ENCODE measurements around the gene TGM2. TPM values are rescaled to one million over a fixed set of nuclear protein-coding genes. Genes with fewer than 3 reads are reported as not detected.
A peak's percentile ranks its signal among the peaks of the same experiment; 100 is the strongest.

Gene TGM2
- total and polyA plus RNA-seq, 9 of the 15 experiments (the other 6 are each of a cell fraction or from before 2014, with no cell fraction given) = 5.5 to 78.5 (median 37.6) TPM

GRCh38 chr20:38158701-38159351 is 6.2 kb downstream of the TGM2 start (continued):
- TF ChIP-seq MLLT1 (IDR thresholded peaks at IDR 0.05) (peak in 1 of 2 experiments; percentile 54; a peak in 2 of 4 replicates), ZNF699 (CRISPR knock-in tag; IDR thresholded peaks at IDR 0.05; ENCODE audit: insufficient replicate concordance) (no peak), E2F4 (CRISPR knock-in tag; IDR thresholded peaks at IDR 0.05; ENCODE audit: low read depth) (no peak), BACH1 (tag; IDR thresholded peaks at IDR 0.05) (peak; percentile 31; the same call in 1 of the 2 replicates), SAP30 (IDR thresholded peaks at IDR 0.05; ENCODE audit: borderline replicate concordance, insufficient read depth, low read depth, low read length, poor library complexity, severe bottlenecking) (no peak), NRF1 (conservative IDR thresholded peaks at IDR 0.05 in 1 of 2, IDR thresholded peaks at IDR 0.05 in 1 of 2) (peak; percentile 28 to 35; a peak in 1 of 4 replicates), SP2 (IDR thresholded peaks at IDR 0.05; ENCODE audit: extremely low read depth, low read depth, low read length, poor library complexity, severe bottlenecking) (no peak), FOXJ2 (tag; IDR thresholded peaks at IDR 0.05) (no peak), SOX6 (IDR thresholded peaks at IDR 0.05) (peak; percentile 89), NFIC (IDR thresholded peaks at IDR 0.05) (peak; percentile 85), POLR2H (tag; IDR thresholded peaks at IDR 0.05; ENCODE audit: low read depth) (no peak), MCM3 (IDR thresholded peaks at IDR 0.05) (no peak), SRSF3 (IDR thresholded peaks at IDR 0.05; ENCODE audit: insufficient read depth, low read length) (no peak), FOSL1 (tag; conservative IDR thresholded peaks at IDR 0.05) (peak; percentile 57; the same call in 1 of the 2 replicates), RAD21 (CRISPR knock-in tag; conservative IDR thresholded peaks at IDR 0.05 in 1 of 2, IDR thresholded peaks at IDR 0.05 in 1 of 2) (no peak; a peak in 2 of 4 replicates)
